Measurements from ENCODE around the gene THOP1.

The THOP1 gene

DNA sequence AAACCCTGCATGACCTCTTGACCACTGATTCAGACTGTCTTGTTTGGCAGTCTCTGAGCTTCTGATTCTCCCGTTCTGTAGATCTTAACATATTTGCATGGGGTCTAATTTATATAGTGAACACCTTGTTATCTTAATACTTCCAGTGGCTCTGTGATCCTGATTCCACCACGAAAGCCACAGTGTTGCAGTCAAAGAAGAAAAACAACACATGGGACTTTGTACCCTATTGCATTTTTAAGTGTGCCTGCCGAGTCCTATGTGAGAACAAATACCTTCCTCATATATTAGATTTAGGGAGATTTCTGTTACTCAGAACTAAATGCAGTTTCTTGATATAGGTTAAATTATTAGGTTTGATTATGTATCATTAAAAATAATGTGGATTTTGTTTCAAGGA lies 69.5 kb downstream of the THOP1 start:
- no peak for DNase-seq (ENCODE audit: low spot score)

DNA sequence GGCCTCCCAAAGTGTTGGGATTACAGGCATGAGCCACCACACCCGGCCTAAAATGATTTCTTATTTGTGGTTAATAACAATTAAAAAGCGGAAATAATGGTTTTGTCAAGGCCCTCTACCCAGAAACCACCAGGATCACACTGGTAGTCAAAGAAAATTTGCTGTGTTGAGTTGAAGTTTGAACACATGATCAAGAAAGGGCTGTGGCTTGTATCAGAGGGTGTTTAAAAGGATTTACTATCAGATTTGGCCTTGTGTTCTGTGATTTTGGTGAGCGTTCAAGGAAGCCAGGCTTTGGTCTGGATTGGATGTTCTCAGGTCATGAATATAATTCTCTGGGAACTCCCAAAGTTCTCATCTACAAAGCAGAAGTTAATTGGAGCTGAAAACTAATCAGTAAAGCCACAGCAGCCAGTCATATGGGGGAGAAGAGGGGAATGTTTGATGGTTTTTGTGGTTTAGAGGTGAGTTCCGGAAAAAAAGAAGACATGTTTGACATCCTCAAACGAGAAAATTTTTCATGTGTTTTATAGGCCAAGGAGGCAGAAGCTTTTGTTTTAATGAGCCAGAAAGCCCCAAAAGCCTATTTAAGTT lies 71.3 kb downstream of the THOP1 start:
- DNase-seq (ENCODE audit: low spot score) = peak; percentile 44

DNA sequence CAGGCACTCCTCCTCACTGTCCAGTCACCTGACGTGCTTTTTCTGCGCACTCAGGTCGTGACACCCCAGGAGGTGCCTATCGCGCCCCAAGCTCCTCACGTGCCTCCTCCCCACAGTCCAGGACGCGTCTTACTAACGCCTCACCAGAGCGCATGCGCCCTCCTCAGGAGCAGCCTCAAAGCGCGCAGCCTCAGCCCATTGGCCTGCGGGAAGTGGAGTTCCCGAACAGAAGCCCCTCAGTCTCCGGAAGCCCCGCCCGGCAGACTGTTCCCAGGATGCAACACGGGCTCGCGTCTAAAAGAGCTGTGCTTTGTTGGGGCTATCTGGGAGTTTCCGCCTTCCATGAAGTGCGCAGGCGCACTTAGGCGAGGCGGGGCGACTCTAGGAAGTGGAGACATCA lies 73.6 kb downstream of the THOP1 start:
- no peak for DNase-seq (ENCODE audit: low spot score)

DNA sequence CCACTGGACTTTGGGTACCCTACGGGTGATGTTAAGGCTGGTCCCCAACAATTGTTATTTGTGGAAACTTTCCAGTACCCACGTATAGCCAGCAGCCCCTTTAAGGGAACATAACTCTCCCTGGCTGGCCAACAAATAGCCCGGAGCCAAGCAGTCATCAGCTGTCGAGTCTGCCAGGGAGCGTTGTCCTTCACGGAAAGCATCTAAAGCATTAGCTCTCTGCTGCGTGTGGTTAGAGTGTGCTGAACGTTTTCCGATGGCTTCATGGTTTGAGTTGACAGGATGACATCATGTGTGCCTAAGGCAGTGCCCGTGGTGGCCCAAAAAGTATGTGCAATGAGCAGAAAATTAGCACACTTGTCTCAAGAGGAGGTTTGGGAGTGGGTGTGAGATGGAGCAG lies 78.5 kb downstream of the THOP1 start:
- DNase-seq (ENCODE audit: low spot score) = no peak

Data from CD4-positive, alpha-beta T cell treated with Interleukin-6 at 100 ng/mL for 8 hours (primary cell).